Kidney glomerular epithelial cell (primary cell): ENCODE results near the gene LSP1.
"Not testable (repeated sequence)": the region's sequence is repeated elsewhere in the genome, so short reads cannot be mapped to it uniquely, and the experiment has no call there.

ENCODE experiments used
- DNase-seq: peaks from one replicate; lab custom pipeline; 2025; lab: John Stamatoyannopoulos, UW

Gene LSP1, protein sequence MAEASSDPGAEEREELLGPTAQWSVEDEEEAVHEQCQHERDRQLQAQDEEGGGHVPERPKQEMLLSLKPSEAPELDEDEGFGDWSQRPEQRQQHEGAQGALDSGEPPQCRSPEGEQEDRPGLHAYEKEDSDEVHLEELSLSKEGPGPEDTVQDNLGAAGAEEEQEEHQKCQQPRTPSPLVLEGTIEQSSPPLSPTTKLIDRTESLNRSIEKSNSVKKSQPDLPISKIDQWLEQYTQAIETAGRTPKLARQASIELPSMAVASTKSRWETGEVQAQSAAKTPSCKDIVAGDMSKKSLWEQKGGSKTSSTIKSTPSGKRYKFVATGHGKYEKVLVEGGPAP

DNA sequence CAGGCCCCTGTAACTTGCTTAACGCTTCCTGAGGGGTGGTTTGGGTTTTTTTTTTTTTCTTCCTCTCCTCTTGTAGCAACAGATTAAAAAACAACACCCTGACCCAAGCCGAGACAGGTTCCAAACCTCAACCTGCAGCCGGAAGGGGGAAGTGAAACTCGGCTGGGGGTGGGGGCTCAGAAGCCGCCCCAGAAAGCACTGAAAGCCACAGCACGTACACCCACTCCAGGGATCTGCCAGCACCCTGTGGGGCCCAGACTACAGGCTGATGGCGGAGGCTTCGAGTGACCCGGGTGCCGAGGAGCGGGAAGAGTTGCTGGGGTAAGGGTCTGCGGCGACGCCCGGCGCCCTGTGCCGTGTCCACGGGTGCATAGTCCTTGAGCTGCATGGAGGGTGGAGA, at the start of gene LSP1:
Gene LSP1 (plus strand): TSS at position 208 of the 400 bp plus-strand sequence. CDS start 61 bp downstream, at position 269.
- no peak for DNase-seq

DNA sequence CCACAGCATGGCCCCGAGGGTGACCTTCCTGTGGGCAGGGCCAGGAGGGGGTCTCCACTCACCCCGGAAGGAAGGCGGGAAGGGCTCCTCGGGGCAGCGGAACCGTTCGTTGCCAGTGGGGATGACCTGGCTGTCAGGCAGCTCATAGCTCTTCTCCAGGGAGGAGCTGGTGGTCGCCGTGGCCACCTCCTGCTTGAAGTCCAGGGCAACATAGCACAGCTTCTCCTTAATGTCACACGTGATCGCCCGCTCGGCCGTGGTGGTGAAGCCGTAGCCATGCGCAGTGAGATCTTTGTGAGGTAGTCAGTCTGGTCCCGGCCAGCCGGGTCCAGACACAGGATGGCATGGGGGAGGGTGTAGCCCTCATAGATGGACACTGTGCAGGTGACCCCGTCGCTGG, 49.6 kb upstream of the LSP1 start:
- DNase-seq = no peak

DNA sequence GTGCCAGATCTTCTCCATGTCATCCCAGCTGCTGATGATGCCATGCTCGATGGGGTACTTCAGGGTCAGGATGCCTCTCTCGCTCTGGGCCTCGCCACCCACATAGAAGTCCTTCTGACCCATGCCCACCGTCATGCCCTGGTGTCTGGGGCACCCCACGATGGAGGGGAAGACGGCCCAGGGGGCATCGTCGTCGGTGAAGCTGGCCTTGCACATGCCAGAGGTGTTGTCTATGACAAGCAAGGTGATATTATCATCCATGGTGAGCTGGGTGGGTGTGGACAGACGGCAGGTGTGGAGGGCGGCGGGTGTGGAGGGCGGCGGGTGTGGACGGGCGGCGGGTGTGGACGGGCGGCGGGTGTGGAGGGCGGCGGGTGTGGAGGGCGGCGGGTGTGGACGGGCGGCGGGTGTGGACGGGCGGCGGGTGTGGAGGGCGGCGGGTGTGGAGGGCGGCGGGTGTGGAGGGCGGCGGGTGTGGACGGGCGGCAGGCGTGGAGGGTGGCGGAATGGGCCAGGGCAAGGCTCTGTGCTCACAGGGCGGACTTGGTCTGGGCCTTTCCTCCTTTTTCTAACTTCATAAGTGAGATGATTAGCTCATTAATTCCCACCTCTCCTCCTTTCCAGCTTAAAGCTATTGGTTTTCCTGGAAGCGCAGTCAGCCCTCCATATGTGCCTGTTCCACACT, 48.9 kb upstream of the LSP1 start:
- DNase-seq = not testable (repeated sequence)

DNA sequence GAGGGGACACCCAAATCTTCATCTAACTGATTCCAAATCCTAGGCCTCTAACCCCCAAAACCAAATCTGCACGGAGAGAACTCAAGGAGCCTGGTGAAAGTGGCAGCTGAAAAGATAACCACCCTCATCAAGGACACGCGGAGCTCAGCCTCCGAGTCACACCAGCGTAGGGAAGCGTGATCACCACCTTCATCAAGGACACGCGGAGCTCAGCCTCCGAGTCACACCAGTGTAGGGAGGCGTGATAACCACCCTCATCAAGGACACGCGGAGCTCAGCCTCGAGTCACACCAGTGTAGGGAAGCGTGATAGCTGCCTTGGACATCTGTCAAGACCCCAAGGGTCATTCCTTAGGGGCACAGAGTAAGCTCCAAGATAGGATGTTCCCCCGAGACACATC, 47.4 kb upstream of the LSP1 start:
- no peak for DNase-seq

DNA sequence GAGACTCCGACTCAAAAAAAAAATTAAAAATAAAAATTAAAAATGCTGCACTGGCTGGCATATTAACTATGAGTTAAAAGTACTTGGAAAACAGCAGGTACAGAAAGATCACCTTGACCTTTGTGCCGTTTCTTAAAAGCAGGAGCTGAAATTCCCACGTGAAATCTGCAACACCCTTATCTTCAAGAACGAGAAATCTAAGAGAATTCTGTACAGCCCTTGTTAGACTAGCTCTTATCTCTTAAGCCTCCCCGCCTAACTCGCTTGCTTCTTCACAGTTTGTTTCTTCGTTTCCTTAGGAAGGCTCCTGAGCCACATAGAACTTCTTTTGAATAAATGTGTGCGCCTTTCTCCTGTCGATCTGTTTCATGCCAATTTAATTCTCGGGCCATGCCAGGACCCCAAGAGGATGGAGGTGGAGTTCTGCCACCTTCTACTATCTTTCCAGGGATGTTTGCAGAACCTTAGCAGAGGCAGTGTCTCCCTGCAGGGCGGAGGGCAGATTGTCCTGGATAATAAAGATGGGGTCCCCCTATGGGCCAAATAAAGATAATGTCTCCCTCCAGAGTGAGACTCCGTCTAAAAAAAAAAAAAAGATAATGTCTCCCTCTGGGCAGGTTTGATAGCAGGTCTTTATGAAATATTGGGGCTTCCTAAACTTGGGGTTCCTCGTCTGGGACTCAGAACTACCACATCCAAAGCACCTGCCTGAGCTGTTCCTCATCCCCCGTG, 45.5 kb upstream of the LSP1 start:
- DNase-seq = no peak

DNA sequence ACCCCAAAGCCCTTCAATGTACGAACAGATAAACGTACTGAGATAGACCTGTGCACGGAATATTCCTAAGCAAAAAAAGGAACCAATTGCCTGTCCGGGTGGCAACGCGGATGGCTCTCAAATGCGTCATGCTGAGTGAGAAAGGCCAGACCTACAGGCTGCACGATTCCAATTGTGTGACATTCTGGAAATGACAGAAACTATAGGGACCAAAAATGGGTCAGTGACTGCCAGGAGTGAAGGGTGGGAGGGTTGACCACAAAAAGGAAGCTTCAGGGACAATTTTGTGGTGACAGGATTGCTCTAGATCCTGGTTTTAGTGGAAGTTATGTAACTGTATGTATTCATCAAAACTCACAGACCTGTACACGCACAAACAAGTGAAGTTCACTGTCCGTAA, 42.1 kb upstream of the LSP1 start:
- no peak for DNase-seq

DNA sequence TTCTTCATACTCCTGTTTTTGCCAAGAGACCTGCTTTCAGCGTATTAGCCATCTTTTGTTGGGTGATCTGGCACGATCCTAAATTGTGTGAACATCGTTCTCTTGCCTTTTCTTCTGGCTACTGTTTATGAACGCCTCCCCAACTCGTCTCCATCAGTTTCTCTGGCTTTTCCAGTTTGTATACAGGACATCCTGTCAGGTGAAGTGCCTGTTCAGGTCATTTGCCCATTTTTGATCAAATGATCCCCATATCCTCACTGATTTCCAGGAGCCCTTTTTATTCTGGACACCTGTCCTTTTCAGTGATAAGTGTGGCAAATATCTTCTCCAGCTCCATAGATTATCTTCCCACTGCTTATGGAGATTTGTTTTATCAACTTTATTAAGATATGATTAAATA, 40.6 kb upstream of the LSP1 start:
- no peak for DNase-seq

DNA sequence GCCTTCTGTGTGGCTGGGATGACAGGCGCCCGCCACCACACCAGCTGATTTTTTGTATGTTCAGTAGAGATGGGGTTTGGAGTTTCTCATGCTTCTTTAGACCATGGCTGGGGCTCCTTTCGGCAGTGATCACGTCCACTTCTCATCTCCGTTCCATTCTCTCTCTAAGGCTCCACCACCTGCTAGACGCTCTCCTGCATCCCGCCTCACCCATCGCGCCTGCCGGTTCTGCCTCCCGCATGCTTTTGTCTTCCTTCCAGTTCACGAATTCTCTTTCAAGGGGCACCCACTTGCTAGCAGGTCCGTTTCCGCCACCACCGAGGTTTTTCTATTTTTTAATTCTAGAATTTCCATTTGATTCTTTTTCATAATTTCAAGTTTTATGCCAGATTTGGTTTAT, 40.1 kb upstream of the LSP1 start:
- no peak for DNase-seq

DNA sequence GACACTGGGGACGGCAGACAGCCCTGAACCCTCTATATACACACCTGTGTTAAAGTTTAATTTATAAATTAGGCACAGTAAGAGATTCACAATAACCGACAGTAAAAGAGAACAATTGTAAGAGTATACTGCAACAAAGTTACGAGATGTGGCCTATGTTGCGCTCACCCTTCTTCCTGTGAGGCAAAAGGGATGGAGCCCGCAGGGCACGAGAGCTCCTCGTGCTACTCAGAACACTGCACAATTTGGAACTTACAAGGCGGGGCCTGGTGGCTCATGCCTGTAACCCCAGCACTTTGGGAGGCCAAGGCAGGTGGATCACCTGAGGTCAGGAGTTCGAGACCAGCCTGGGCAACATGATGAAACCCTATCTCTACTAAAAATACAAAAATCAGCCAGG, 39.5 kb upstream of the LSP1 start:
- not testable (repeated sequence) for DNase-seq

DNA sequence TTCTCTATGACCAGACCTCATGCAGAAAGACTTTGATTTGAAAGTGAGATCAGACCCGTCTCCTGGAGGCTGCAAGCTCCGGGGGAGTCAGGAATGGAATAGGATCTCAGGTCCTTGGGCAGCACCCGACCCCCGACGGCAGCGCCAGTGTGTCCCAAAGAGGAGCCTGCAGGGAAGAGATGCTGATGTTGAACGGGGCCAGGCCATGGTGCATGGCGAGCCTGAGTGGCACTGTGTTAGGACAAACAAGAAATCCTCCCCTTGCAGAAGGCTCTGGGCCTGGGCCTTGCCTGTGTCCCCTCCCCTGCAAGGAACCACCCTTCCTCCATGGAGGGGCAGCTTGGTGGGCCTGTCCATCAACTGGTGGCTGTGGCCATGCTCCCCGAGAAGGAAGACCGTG, 38.2 kb upstream of the LSP1 start:
- DNase-seq = no peak

DNA sequence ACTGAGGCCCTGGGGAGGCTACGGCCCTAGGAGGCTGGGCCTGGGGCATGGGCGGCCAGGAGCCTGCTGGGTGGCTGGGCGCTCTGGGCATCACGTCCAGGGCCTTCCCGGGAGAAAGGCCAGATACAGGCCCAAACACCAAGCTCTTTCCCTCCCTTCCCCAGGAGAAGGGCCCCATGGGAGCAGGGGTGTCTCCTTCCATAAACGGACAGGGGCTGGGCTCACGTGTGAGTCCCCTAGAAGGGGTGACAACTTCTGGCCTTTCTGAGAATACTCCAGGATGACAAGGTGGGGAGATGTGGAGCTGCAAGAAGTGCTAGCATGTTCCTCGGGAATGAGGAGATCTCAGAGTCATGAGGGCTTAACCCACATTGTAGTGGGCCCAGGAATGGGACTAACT, 37.6 kb upstream of the LSP1 start:
- DNase-seq = no peak

DNA sequence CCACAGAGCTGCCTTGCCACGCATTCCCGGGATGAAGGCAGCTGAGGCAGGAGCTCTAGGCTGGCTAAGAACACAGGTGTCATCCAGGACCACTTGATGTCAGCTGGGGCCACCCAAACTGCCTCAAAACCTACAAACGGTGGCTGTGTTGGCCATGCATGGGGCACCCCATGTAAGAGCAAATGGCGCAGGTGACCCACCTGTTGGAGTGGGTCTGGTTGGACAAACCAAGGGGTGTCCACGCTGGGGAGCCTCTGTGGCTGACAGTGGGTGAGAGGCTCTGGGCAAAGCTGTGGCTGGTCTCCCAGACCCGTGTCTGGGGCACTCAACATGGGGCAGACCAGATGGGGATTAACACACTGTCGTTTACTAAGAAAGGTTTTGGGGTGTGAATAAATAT, 37.1 kb upstream of the LSP1 start:
- no peak for DNase-seq

DNA sequence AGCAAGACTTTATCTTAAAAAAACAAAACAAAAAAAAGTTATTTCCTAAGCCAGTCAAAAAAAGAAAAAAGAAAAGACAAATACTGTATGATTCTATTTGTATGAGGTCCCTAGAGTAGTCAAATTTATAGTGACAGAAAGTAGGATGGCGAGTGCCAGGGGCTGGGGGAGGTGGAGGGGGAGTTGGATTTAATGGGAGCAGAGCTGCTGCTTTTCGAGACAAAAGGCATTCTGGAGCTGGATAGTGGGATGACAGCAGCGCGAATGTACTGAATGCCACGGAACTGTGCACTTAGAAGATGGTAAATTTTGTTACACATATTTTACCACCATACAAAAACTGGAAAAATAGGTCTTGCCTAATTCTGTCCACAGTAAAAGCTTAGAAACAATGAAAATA, 35.9 kb upstream of the LSP1 start:
- DNase-seq = no peak

DNA sequence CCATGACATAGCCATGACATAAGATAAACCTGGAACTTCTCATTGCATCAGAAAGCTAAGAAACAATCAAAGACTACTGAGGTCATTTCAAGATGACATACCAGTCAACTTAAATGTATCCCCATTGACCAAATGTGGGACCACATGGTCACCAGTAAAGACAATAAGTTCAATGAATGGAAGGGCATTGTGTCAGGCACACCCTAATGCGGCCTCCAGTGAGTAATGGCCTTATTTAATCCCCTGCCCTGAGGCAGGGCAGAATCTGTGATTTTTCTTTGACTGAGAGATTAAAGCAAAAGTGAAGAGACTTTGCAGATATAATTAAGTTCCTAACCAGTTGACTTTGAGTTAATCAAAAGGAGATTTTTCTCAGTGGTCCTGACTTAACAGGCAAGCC, 35.4 kb upstream of the LSP1 start:
- DNase-seq = no peak

DNA sequence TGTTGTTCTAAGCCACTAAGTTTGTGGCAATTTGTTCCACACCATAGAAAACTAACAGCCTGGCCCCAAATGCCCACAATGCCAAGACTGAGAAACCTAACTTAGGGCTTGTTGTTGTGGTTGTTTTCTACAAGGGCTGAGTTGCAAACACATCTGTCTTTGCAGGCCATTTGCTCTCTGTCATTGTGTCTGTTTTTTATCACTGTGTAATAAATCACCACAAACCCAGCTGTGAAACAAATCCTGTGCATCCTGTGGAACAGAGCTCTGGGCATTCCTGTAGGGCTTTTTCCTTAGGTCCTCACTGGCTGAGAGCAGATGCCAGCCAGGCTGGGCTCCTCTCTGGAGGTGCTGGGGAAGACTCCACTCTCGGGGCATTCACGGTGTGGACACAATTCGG, 33.8 kb upstream of the LSP1 start:
- DNase-seq = no peak

DNA sequence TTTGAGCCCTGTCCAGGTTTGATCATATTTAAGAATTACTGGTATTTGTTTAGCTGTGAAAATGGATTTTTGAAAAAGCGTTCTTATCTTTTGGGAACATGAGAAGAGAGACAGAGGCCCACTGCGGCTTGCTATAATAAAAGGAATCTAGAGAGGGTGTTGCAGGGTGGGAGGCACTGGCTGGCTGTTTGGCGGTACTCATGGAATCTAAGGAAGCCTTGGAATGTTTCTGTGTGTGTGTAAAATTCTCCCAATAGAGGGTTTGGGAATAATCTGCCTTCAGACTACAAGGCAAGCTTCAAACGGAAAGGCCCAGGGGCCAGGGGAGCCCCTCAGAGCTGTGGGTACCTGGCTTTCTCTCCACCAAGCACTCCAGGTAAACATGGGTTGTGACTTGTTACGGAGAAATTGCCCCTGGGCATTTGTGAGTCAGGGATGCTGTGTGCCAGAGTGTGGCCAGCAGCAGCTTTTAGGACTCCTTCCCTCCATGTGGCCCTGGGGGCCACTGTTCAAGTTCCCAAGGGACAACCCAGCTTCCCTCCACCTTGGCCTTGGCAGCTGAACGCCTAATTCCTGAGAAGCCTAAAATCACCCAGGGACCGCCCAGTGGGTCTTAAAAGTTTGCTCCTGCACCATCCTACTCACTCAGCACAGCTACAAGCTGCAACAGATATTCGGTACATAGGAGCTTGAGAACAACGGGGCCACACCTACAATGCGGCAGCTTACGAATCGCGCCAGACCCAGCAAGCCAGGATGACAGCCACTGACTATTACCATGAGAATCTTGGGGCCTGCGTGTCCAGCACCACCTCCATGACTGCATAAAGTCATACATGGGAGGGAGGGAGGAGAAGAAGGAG, 32.2 kb upstream of the LSP1 start:
- no peak for DNase-seq

DNA sequence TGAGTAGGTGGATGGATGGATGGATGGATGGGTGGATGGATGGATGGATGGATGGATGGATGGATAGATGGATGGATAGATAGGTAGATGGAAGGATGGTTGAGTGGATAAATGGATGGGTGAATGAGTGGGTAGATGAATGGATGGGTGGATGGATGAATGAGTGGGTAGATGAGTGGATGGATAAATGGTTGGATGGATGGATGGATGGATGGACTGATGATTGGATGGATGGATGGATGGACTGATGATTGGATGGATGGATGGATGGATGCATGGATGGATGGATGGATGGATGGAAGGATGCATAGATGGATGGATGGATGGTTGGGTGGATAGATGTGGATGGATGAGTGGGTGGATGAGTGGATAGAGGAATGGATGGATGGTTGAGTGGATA, 31.3 kb upstream of the LSP1 start:
- no peak for DNase-seq

DNA sequence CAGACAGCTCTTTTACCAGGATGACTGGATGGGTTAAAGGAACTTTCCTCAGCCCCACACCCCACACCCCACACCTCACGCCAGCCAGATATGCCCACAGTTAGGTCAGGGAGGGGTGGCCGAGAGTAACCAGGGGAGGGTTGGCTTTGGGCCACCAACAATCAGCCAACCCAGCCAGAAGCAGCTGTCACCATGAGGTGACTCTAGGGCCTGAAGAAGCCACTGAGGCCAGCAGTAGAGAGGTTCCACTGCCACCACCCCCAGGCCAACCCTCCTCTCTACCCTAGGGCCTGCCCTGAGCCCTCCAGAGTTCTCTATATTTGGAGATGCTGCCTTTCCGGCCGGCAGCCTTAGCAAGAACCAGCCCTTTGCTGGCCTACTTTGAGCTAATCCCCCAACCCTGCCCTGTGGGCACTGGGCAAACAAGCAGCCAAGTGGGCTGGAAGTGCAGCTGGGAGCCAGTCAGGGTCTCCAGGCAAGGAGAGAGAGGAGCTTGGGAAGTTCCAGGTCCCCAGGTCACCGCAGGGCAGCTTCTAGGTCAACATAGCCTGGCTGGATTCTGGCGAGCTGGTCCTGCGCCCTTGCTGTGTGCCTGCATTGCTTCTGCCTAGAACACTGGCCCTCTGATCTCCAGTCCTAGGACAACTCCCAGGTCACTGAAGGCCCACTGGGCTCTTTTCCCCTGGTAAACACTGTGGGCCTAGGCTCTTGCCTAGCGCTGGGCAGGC, 30.1 kb upstream of the LSP1 start:
- DNase-seq = no peak

DNA sequence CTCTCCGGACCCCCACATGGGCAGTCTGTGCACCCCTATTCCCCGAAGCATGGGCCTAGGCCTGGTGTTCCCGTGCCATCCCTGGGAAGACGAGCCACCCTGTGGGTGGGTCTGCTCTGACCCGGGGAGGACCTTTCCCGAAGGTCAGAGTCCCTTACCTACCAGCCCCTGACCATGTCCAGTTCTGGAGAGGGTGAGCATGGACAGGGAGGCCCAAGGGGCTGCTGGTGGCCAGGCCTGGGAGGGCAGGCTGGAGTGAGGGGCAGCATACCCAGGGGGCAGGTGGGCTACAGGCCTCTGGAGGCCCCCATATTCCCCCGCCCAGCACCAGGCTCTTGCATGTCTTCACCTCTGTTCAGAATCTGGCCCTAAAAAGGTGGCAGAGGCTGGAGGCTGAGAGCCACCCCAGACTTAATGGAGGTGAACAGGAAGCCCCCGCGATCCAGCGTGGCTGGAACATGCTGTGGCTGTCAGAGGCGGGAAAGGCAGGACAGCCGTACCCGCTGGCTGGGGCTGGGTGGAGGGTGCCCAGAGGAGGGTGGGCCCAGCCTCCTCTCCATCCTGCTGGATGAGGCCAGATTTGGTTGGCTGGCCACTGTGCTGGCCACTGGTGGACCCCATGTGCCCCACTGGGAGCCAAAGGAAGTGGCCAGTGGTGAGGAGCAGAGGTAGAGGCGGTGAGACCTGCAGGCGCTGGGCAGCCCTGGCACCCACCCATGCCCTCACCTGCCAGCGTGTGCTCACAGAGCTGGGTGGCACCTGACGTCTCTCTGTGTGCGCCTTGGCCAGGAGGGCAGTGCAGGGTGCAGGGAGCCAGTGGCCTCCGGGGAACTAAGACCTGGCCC, 29.3 kb upstream of the LSP1 start:
- DNase-seq = no peak

DNA sequence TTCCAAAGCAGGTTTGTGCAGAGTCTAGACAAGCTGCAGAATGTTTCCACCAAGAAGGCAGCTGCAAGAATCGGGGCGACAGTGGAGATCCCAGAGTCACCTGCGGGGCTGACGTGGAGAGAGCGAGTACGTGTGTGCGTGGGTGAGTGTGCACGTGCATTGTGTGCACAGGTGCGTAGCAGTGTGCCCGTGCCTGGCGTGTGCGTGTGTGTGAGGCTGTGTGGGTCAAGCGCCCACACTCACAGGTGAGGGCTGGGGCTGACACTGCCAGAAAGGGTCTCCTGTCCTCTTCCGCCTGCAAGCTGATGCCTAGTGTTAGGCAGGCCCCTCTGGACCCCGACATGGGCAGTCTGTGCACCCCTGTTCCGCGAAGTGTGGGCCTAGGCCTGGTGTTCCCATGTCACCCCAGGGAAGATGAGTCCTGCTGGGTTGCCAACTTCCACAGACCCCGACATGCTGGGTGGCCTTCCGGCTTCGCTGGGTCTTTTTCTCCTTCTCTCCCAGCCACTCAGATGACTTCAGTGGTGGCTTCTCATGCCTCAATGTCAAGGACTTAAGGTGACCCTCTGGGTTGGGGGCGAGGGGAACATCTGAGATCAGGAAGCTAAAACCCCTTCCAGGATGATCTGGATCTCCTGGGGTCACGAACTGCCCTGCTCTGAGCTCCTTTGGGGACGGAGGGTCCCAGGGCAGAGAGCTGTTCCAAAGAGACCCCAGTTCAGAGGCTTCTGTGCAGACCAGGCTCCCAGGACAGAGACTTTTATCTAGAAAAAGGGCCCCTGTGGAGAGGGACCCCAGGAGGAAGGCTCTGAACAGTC, 28.5 kb upstream of the LSP1 start:
- no peak for DNase-seq
